HepG2 (cell line): ENCODE measurements around the gene SAPCD1. TPM values are rescaled to one million over a fixed set of nuclear protein-coding genes. Genes with fewer than 3 reads are reported as not detected.

Experiments used
- ATAC-seq: fragments of 200-7000 bp; cut with Tn5 transposase; 3 replicates; pipeline ENCODE4 v1.9.1; 2020; ENCODE audit warnings: mild to moderate bottlenecking, moderate library complexity
- BruUV-seq: library from RNA; stranded (reverse); fragments of 400-500 nt; replicated peaks from 2 replicates; lab custom pipeline; 2021; lab: Mats Ljungman, UMichigan
- CTCF ChIA-PET: fragments of 300-600 bp; formaldehyde crosslinking; extraction: SDS; loops from one replicate; lab custom pipeline; 2021; ENCODE audit warnings: low total read pairs, inconsistent platforms, low intra/inter-chr PET ratio; lab: Yijun Ruan, JAX
- POLR2A ChIA-PET: fragments of 350-600 bp; sonication (Branson Sonifier 250); formaldehyde crosslinking; loops from one replicate; lab custom pipeline; 2020; ENCODE audit warnings: antibody characterized with exemption, inconsistent platforms; lab: Yijun Ruan, JAX
- DNase-seq: peaks from one replicate; pipeline ENCODE4 v3.0.0-alpha.2; 2015; ENCODE audit warnings: low spot score
- FAIRE-seq: peaks from 3 replicates; lab custom pipeline; 2011; peaks lifted over from hg19 to GRCh38; lab: Jason Lieb, UNC
- H2AFZ ChIP-seq: one replicate; pipeline ENCODE4 v1.6.1; 2011; ENCODE audit warnings: low read length, inconsistent platforms
- H3K27ac ChIP-seq: fragments of 300-600 bp; 3 replicates; pipeline ENCODE4 v1.8.0; 2011; ENCODE audit warnings: mixed run types, mild to moderate bottlenecking, mixed read lengths, low read length, inconsistent platforms; ENCODE audit not compliant: insufficient read depth; ENCODE audit errors: extremely low read length
- H3K27me3 ChIP-seq, 2 experiments: fragments of 200-600 bp in 1 of 2; 2 replicates in 1 of 2; 3 replicates in 1 of 2; pipeline versions ENCODE4 v1.6.0 to v1.8.0; 2011; ENCODE audit warnings: low read length in 2 of 2, mild to moderate bottlenecking in 2 of 2, moderate library complexity in 2 of 2, inconsistent platforms in 1 of 2; ENCODE audit not compliant: insufficient read depth in 2 of 2, control insufficient read depth in 1 of 2
- H3K36me3 ChIP-seq, 2 experiments: fragments of 200-600 bp in 1 of 2; replicated peaks in 1 of 2; 2 replicates in 1 of 2; 3 replicates in 1 of 2; pipeline versions ENCODE4 v1.5.1 to v1.8.0; 2011; ENCODE audit warnings: low read length in 2 of 2, inconsistent platforms in 1 of 2; ENCODE audit not compliant: insufficient read depth in 2 of 2, control insufficient read depth in 1 of 2
- H3K4me1 ChIP-seq: 2 replicates; pipeline ENCODE4 v1.5.1; 2012; ENCODE audit warnings: low read length, inconsistent platforms; ENCODE audit not compliant: insufficient read depth
- H3K4me2 ChIP-seq: 2 replicates; pipeline ENCODE4 v1.6.0; 2011; ENCODE audit warnings: low read depth, low read length, inconsistent platforms
- H3K4me3 ChIP-seq, 3 experiments: fragments of 200-600 bp in 1 of 3; sonication (generic), shearing (Covaris generic) in 1 of 3; replicated peaks in 1 of 3; 2 replicates each; pipeline ENCODE4 v1.5.1; 2011 to 2016; ENCODE audit warnings: low read length in 3 of 3, inconsistent platforms in 2 of 3, low read depth in 2 of 3, mild to moderate bottlenecking in 2 of 3, control low read depth in 1 of 3, mixed read lengths in 1 of 3; ENCODE audit not compliant: insufficient read depth in 1 of 3
- H3K79me2 ChIP-seq: one replicate; pipeline ENCODE4 v1.6.1; 2011; ENCODE audit warnings: low read length, inconsistent platforms; ENCODE audit not compliant: insufficient read depth
- H3K9ac ChIP-seq: 2 replicates; pipeline ENCODE4 v1.6.0; 2011; ENCODE audit warnings: mild to moderate bottlenecking, low read depth, low read length, inconsistent platforms; ENCODE audit not compliant: insufficient read depth
- H3K9me3 ChIP-seq: 2 replicates; pipeline ENCODE4 v1.5.1; 2012; ENCODE audit warnings: mild to moderate bottlenecking, low read length
- H4K20me1 ChIP-seq: 2 replicates; pipeline ENCODE4 v1.6.0; 2011; ENCODE audit warnings: inconsistent platforms, mild to moderate bottlenecking, low read length, moderate library complexity; ENCODE audit not compliant: insufficient read depth
- AHR ChIP-seq: IDR thresholded peaks from 2 replicates; pipeline ENCODE4 v1.6.1; 2018; ENCODE audit warnings: missing genetic modification reagents, missing compliant biosample characterization
- CC2D1A ChIP-seq: sonication (generic); formaldehyde crosslinking; IDR thresholded peaks from 2 replicates; pipeline ENCODE4 v1.8.1; 2023; ENCODE audit warnings: mild to moderate bottlenecking, missing genetic modification reagents
- CREB1 ChIP-seq, 2 experiments: fragments of 450-650 bp in 1 of 2; IDR thresholded peaks; 2 replicates each; pipeline ENCODE4 v1.6.1; 2016 to 2017; ENCODE audit warnings: control low read depth in 1 of 2, mild to moderate bottlenecking in 1 of 2, missing compliant biosample characterization in 1 of 2, missing genetic modification characterization in 1 of 2
- DDIT3 ChIP-seq: sonication (generic); formaldehyde crosslinking; IDR thresholded peaks from 2 replicates; pipeline ENCODE4 v1.4.0; 2020; ENCODE audit warnings: mild to moderate bottlenecking, missing genetic modification reagents
- DRAP1 ChIP-seq: IDR thresholded peaks from 2 replicates; pipeline ENCODE4 v1.6.1; 2016; ENCODE audit warnings: missing genetic modification reagents, missing compliant biosample characterization
- GATA4 ChIP-seq: sonication (generic); IDR thresholded peaks from 2 replicates; pipeline ENCODE4 v1.6.1; 2016; ENCODE audit warnings: antibody characterized with exemption, low read depth, borderline replicate concordance
- HCFC1 ChIP-seq: fragments of 150-350 bp; IDR thresholded peaks from 2 replicates; pipeline ENCODE4 v1.6.1; 2014; ENCODE audit warnings: low read depth, low read length
- KDM2A ChIP-seq: sonication (generic); formaldehyde crosslinking; IDR thresholded peaks from 2 replicates; pipeline ENCODE4 v1.4.0; 2020; ENCODE audit warnings: low read depth, missing genetic modification reagents, borderline replicate concordance
- NCOR1 ChIP-seq: fragments of 200-600 bp; sonication (generic); IDR thresholded peaks from 2 replicates; pipeline ENCODE4 v1.7.0; 2017; ENCODE audit warnings: antibody characterized with exemption, low read length, borderline replicate concordance
- SMAD3 ChIP-seq: sonication (generic); formaldehyde crosslinking; IDR thresholded peaks from 2 replicates; pipeline ENCODE4 v1.4.0; 2020; ENCODE audit warnings: missing genetic modification reagents
- SP1 ChIP-seq, 2 experiments: fragments of 450-650 bp in 1 of 2; sonication (generic) in 1 of 2; formaldehyde crosslinking in 1 of 2; IDR thresholded peaks; 2 replicates each; pipeline versions ENCODE4 v1.4.0 to v1.6.1; 2016 to 2020; ENCODE audit warnings: missing genetic modification reagents in 1 of 2
- XRCC5 ChIP-seq: fragments of 200-400 bp; formaldehyde crosslinking; optimal IDR thresholded peaks from 2 replicates; pipeline ENCODE3; 2017; ENCODE audit warnings: mild to moderate bottlenecking, low read length
- YEATS2 ChIP-seq: sonication (generic); formaldehyde crosslinking; IDR thresholded peaks from 2 replicates; pipeline ENCODE4 v1.4.0; 2020; ENCODE audit warnings: missing genetic modification reagents, borderline replicate concordance
- ZBTB2 ChIP-seq: sonication (generic); formaldehyde crosslinking; IDR thresholded peaks from 2 replicates; pipeline ENCODE4 v1.8.0; 2022; ENCODE audit warnings: low read depth, missing genetic modification reagents
- ZBTB3 ChIP-seq: sonication (generic); formaldehyde crosslinking; IDR thresholded peaks from 2 replicates; pipeline ENCODE4 v1.4.0; 2020; ENCODE audit warnings: low read depth, mild to moderate bottlenecking, moderate library complexity, missing genetic modification reagents, borderline replicate concordance
- ZFP41 ChIP-seq: sonication (generic); formaldehyde crosslinking; IDR thresholded peaks from 2 replicates; pipeline ENCODE4 v1.4.0; 2020; ENCODE audit warnings: mild to moderate bottlenecking, missing genetic modification reagents, borderline replicate concordance
- ZNF746 ChIP-seq: sonication (generic); formaldehyde crosslinking; IDR thresholded peaks from 2 replicates; pipeline ENCODE4 v1.8.0; 2022; ENCODE audit warnings: mild to moderate bottlenecking, missing genetic modification reagents
- WGBS: methylation state at CpG from one replicate; pipeline ENCODE4 v1.1.6; 2017; ENCODE audit warnings: low lambda C conversion rate; 5-methylcytosine and 5-hydroxymethylcytosine counted together
- in situ Hi-C: cut with HindIII; loops from 2 replicates; pipeline ENCODE4 v1.10.0; 2017; ENCODE audit warnings: low pct_unique_long_range_greater_than_20kb; ENCODE audit not compliant: extremely low pct_ligation_motif_present
- intact Hi-C: fragments of 100-400 bp; cut with micrococcal nuclease; formaldehyde crosslinking; loops from one replicate; pipeline ENCODE4 v1.10.0; 2022; ENCODE audit not compliant: unreplicated experiment
- polyA plus RNA-seq, 8 experiments: library from polyadenylated mRNA; depleted of rRNA in 3 of 8; stranded (reverse) in 7 of 8; unstranded in 1 of 8; fragments of >200 nt; fragmentation: Illumina TruSeq in 4 of 8; extraction: Trizol in 4 of 8; gene quantifications; 2 replicates each; pipeline versions ENCODE4 v1.2.1 to v1.2.3, GENCODE V29; 2011 to 2016; ENCODE audit warnings: low read depth in 4 of 8, missing spikeins in 1 of 8, mixed read lengths in 1 of 8; ENCODE audit not compliant: insufficient read depth in 1 of 8
- total RNA-seq, 5 experiments: library from RNA; depleted of rRNA; stranded (reverse); fragments of >200 nt; fragmentation: Illumina TruSeq; extraction: Trizol; gene quantifications; 2 replicates each; pipeline ENCODE4 v1.2.3, GENCODE V29; 2016; ENCODE audit warnings: low read depth in 1 of 5

Gene SAPCD1
- total and polyA plus RNA-seq, 2 of the 13 experiments (the other 11 are each of a cell fraction or from before 2014, with no cell fraction given): 2.5 to 3.9 TPM

- 89% methylated on average over 1 of the region's 1 CpG for WGBS
- no peak for FAIRE-seq
- no peaks in the 10 kb centered on the region for H4K20me1 ChIP-seq
- CTCF ChIA-PET: no interaction called here
- H3K27ac ChIP-seq: no peak overlapping the region
- no peak overlapping the region for H3K4me2 ChIP-seq
- no peaks in the 10 kb centered on the region for H3K79me2 ChIP-seq
- no peak overlapping the region for H3K9ac ChIP-seq
- BruUV-seq: no TSS peak
- POLR2A ChIA-PET: interaction anchor here (0.7 to 1.6 kb wide), 3 partner anchors 8 to 108 kb away, joined by 3 read pairs; partner anchors contain the start of gene CLIC1
- H3K9me3 ChIP-seq: no peaks in the 10 kb centered on the region
- no peak for DNase-seq
- no peak overlapping the region for H2AFZ ChIP-seq
- TF ChIP-seq XRCC5 (no peak), SP1 (IDR thresholded peaks at IDR 0.05) (no peak), SP1 (CRISPR knock-in tag; IDR thresholded peaks at IDR 0.05) (no peak), ZNF746 (CRISPR knock-in tag) (no peak), KDM2A (no peak), DRAP1 (CRISPR knock-in tag) (no peak), DDIT3 (CRISPR knock-in tag) (no peak), YEATS2 (CRISPR knock-in tag) (no peak), CC2D1A (CRISPR knock-in tag) (no peak), SMAD3 (CRISPR knock-in tag) (no peak), HCFC1 (no peak), GATA4 (no peak), ZBTB3 (CRISPR knock-in tag) (no peak), ZFP41 (CRISPR knock-in tag) (no peak), NCOR1 (no peak), ZBTB2 (no peak), AHR (no peak), CREB1 (IDR thresholded peaks at IDR 0.05) (no peak), CREB1 (CRISPR knock-in tag; IDR thresholded peaks at IDR 0.05) (no peak)
- H3K4me1 ChIP-seq: peaks cover 59% of the 10 kb centered on the region
- in situ Hi-C loops (no loop called here), intact Hi-C loops (no loop called here)
- H3K36me3 ChIP-seq: peaks cover 0 to 6% of the 10 kb centered on the region in 2 experiments; a peak in 3 of 5 replicates
- H3K4me3 ChIP-seq: no peak overlapping the region
- no peaks in the 10 kb centered on the region for H3K27me3 ChIP-seq
- ATAC-seq: no peak
Observed at GRCh38 chr6:31744422-31744821, 18.0 kb upstream of the SAPCD1 start.
